Stimulated activated CD8-positive, alpha-beta memory T cell treated with anti-CD3 and anti-CD28 coated beads, Interleukin-15, amount 100 ng/mL, for 4 hours (primary cell): ENCODE results near the gene TSPAN2.

Source experiments
- DNase-seq, 2 donors: peaks; one replicate each; pipeline ENCODE4 v3.0.0-alpha.2; 2020; ENCODE audit warnings: low read depth in 2 of 2

Gene TSPAN2

GRCh38 chr1:115113766-115114165 is 24.5 kb upstream of the TSPAN2 start:
- DNase-seq: no peak

DNA sequence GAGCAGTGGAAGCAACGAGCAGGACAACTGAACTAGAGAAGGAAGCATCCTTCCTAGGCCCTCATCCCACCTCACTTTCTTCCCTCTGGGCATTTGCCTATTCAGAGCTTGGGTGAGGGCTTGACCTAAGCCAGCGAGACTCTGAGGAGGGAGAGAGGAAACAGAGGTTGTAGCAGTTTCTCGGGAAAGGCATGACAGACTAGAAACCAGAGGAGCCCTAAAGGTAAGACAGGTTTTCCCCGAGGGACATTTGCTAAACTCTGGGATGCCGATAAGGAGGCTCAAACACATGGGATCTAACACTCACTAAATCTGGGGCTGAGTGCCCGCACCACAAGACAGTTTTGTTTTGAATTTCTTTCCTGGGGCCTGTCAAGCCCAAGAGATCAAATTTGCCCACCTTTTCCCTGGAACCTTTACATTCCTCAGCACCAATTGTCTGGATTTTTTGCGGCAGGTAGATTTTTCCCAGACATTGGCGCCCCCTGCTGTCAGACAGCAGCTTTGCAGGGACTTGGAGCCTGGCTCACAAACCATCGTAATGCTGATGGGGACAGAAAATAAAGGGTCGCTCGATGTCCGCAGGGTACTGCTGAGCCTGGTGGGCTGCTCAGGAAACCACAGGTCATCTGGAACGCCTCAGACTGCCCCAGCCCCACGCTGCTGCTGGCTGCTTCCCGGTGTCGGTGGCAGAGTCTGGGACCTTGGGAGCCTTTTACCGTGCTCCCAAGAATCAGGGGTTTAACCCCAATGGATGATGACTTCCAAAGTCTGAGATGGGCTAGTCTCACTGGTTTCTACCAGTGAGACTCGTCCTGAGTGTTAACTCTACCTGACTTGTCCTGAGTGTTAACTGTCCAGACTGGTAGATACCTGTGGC is 23.4 kb upstream of the TSPAN2 start:
- no peak for DNase-seq

GRCh38 chr1:115107516-115108260 is 18.4 kb upstream of the TSPAN2 start:
- DNase-seq: no peak

DNA sequence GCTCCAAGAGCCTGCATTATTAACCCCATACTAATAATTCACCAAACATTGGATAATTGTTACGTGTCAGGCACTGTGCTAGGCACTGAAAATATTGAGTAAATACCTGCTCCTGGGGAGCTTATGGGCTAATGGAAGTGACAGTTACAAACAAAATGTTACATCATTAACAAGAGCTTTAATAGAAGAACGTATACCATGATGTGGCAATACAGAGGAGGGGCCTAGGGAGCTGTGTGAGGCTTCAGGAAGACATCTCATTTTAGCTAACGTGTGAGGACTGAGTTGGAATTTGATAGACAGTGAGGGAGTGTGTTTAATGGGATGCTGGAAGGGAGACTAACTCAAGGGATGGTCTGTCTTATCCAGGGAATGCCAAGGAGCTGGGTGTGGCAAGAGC is 16.5 kb upstream of the TSPAN2 start:
- no peak for DNase-seq

GRCh38 chr1:115099693-115100050 is 10.4 kb upstream of the TSPAN2 start:
- DNase-seq: no peak

- peak; percentile 23 to 36 for DNase-seq
Observed at GRCh38 chr1:115098979-115099692, 9.8 kb upstream of the TSPAN2 start.

- DNase-seq: no peak
Observed at GRCh38 chr1:115092175-115092574, 2.9 kb upstream of the TSPAN2 start.

DNA sequence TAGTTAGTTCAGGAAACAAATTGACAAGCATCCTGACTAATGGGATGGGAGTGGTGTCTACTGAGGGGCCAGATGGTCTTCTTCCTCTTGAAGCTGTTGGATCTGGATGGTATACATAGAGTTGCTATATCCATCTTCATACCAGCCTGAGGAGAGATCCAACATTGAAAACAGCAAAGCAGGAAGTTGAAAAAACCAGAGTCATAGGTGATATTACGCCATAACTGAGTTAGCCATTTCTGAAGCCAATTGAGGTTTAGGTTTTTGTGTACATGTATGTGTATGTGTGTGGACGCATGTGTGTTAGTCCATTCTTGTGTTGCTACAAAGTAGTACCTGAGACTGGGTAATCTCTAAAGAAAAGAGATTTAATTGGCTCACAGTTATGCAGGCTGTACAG is 2.3 kb upstream of the TSPAN2 start:
- no peak for DNase-seq

GRCh38 chr1:115090956-115091355 is 1.7 kb upstream of the TSPAN2 start:
- no peak for DNase-seq

GRCh38 chr1:115090540-115090939 is 1.2 kb upstream of the TSPAN2 start:
- DNase-seq: no peak

- no peak for DNase-seq
Observed at GRCh38 chr1:115090186-115090490, 835 bp upstream of the TSPAN2 start.

DNA sequence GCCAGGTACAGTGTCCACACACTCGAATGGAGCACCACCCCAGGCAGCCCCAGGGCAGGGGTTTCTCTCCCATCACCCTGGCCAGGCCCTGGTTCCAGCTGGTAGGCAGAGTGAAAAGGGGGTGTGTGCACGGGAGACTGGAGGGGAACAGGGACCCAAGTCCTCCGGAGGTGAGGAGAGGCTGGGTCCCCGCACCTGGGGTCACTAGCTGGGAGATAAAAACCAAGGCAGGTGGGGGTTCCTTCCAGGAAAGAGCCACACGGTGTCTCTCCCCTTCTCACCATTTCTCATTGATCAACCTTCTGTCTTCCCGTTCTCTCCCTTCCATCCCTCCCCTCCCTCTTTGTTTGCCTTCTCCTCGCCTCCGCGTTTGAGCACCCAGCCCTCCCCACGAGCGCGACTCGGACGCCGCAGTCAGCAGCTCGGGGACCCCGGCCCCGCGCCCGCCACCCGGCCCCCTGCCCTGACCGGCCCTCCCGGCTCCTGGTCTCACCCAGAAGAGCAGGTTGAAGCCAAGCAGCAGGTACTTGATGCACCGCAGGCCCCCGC is 358 bp downstream of the TSPAN2 start:
- no peak for DNase-seq

GRCh38 chr1:115088115-115088778 is 1.1 kb downstream of the TSPAN2 start:
- no peak for DNase-seq

DNA sequence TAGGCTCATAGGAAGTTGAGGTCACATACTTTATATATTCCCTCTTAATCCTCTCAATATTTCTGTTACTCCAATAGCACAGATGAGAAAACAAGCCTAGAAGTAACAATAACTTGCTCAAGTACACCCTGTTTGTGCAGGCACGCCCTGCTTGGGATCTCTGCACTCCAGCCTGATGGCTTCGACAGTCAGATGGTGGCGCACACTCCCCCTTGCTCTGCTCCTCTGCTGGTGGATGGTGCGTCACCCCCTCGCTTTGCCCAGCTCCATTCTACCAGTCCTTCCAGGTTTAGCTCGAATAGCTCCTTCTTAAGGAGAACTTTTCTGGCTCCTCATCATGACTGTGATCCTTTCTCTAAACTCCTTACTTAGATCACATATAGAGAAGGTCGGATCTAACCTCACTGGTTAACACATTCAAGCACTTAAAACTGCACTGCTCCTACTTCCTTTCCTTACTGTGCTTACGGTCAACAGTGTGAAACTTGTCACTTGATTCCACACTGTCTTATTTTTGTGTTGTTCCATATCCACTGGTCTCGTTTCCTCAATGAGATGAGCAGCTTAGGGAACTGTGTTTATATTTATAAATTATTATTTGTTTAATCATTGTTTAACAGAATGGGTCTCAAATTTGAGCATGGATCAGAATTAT is 3.0 kb downstream of the TSPAN2 start:
- DNase-seq: no peak

- DNase-seq: no peak
Observed at GRCh38 chr1:115084902-115085511, 4.3 kb downstream of the TSPAN2 start.

DNA sequence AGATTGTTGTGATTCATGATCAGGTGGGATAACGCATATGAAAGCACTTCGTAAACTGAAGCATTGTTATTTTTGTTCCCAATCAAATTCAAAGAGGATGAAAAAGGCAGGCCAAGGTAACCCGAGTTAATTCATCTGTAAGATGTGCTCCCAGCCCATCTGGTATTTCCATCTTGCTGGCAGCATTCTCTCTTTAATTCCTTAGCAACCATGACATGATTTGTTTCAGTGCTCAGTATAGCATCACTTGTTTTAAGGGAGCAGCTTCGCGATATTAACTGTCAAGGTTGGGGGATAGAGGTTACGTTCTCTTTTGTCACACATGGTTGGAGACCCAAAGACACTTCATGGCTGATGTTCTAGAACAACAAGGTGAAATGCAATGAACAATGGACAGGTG is 6.4 kb downstream of the TSPAN2 start:
- DNase-seq: no peak

DNA sequence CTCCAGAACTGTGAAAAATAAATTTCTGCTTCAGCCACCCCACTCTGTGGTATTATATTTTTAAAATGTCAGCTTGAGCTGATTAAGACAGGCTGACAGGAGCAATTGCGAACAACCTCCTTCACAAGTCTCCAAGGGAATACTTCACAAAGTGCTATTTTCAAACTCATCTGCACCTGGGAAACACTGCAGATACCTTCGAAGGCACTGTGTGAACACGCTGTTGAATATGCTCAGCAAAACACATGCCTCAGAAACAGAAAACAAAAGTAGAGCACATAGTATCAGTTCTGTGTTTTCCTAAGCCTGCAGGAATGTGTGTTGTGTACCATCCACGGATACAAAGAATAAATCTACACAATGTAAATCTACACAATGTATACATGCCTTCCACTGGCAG is 10.6 kb downstream of the TSPAN2 start:
- DNase-seq: no peak

DNA sequence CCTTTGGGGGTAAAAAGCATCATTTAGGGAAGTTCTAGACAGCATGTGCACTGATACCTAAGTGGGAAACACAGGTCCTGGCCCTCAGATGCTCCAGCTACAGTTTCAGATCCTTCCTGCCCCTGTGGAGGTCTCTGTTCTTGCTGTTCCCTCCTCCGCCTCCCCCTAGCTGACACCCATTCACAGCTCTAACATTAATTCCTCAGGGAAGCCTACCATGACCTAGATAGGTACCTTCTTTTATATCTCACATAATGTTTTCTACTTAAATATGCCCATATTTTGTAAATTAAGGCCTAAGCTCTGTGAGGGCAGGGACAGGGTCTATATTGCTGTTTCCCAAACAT is 11.3 kb downstream of the TSPAN2 start:
- DNase-seq: no peak

DNA sequence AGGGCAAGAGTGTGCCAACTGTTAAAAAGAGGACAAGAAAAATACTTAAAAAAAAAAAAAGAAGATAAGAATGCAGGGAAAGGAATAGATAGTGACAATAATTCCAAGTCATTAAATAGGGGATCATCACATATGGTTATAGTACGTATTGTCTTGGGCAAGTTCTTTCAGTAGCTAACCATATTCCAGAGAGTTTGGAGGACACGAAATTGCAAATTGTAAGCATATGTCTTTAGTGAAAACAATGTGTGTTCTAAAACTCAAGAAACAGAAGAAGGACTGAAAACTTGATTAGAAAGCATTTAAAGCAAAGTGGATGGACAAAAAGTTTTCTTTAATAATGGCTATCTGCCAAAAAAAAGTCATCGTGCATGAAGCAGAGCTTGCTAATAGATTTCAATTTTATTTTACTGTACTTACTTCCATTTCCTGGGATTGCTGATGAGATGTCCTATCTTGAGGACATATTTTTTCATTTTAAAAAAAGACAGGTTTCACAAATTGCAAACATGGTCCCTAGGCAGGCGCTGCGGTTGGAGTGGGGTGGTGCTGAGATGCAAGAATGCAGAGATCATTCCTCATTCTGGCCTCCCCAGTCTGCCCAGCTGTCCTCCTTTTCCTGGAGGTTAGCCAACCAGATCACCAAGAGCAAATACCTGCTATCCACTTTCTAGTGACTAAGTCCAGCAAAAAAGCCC is 11.9 kb downstream of the TSPAN2 start:
- no peak for DNase-seq

- no peak for DNase-seq
Observed at GRCh38 chr1:115076384-115076915, 12.9 kb downstream of the TSPAN2 start.
